NCI-H128 (cell line): ENCODE results near the gene BABAM2.
"Not testable (repeated sequence)": the region's sequence is repeated elsewhere in the genome, so short reads cannot be mapped to it uniquely, and the experiment has no call there.

Experiments used
- DNase-seq: peaks from one replicate; lab custom pipeline; 2025; ENCODE audit not compliant: unreplicated experiment; lab: John Stamatoyannopoulos, UW

Gene BABAM2

DNA sequence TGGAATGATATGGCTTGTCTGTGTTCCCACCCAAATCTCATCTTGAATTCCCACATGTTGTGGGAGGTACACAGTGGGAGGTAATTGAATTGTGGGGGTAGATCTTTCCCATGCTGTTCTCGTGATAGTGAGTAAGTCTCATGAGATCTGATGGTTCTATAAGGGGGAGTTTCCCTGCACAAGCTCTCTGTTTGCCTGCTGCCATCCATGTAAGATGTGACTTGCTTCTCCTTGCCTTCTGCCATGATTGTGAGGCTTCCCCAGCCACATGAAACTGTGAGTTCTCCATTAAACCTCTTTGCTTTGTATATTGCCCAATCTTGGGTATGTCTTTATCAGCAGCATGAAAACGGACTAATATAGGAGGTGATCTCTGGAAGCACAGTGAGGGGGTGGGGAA is 78.4 kb downstream of the BABAM2 start:
- not testable (repeated sequence) for DNase-seq

- DNase-seq = no peak
Measured at GRCh38 chr2:27972311-27972710, 81.8 kb downstream of the BABAM2 start.

GRCh38 chr2:27973592-27973991 is 83.1 kb downstream of the BABAM2 start:
- DNase-seq = no peak

DNA sequence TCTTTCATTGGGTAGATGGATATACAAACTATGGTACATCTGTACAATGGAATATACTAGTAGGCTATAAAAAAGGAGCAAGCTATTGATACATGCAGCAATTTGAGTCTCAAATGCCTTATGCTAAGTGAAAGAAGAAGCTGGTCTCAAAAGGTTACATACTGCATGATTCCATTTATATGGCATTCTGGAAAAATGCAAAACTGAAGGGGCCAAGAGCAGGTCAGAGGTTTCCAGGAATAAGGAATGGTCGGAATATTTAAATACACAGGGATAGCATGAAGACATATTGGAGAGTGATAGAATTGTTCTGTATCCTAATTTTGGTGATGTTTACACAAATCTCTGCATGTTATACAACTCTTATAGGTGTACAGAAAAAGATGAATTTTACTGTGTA is 85.8 kb downstream of the BABAM2 start:
- no peak for DNase-seq

DNA sequence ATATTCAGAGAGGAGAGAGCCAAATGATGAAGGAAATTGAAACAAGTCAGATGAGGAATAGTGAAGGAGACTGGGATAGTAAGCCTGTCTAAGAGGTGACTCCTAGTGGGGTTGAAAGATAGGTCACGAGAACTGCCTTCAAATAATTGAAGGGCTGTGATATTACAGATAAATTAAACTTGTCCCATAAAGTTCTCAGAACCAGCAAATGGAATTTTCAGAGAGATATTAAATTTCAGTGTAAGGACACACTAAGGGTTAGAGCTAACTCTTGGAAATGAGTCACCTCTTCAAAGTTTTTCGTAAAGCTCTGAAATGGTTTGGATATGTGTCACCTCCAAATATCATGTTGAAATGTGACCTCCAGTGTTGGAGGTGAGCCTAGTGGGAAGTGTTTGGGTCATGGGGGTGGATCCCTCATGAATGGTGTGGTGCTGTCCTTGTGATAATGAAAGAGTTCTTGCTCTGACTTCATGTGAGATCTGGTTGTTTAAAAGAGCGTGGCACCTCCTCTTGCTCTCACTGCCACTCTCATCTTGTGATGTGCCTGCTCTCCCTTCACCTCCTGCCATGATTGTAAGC is 87.3 kb downstream of the BABAM2 start:
- no peak for DNase-seq

- not testable (repeated sequence) for DNase-seq
Measured at GRCh38 chr2:27978761-27979160, 88.2 kb downstream of the BABAM2 start.

GRCh38 chr2:27980242-27980641 is 89.7 kb downstream of the BABAM2 start:
- no peak for DNase-seq

DNA sequence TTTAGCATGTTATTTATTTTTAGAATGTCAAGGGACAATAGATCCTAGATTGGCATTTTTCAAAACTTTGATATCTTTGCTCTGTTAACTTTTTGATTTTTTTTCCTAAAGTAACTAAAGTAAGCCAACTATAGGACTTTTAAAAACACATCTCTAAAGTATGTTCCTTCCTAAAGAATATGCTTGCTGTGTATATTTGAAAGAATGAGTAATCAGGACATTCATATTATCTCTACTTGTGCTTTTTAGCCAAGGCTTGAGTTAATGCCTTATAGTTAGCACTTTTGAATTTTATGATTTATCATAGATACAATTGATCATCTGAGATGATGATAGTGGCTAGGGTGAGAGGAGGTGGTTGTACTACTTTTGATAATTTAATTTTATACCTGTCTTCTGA is 93.6 kb downstream of the BABAM2 start:
- no peak for DNase-seq

GRCh38 chr2:27988306-27988705 is 97.8 kb downstream of the BABAM2 start:
- no peak for DNase-seq

- no peak for DNase-seq
Measured at GRCh38 chr2:27988718-27989117, 98.2 kb downstream of the BABAM2 start.

- DNase-seq = no peak
Measured at GRCh38 chr2:27989149-27989548, 98.6 kb downstream of the BABAM2 start.

DNA sequence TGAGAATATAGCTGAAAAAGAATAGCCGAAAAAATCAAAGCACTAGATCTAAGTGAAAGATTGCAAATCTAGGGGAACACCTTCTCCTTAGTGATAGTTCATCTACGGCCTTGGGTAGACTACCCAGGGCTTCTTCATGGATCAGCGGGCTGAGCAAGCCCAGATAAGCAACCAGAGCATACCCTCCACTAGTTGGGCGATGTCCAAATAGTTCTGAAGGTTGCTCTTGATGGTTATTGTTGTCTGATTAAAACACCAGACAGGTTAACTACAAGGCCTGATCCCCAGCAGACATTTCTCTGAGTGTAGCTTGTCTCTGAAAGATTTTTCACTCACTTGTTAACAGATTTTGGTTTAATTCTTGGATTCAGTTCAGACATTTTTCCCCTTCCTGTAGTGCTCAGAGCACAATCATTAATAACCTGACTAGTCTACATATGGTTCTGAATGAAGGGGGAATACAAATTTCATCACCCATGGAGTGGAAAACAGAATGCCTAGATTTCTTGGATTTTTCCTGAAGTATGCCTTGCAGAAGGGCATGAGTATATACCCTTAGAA is 99.6 kb downstream of the BABAM2 start:
- DNase-seq = no peak

GRCh38 chr2:27991146-27991545 is 100.6 kb downstream of the BABAM2 start:
- no peak for DNase-seq

DNA sequence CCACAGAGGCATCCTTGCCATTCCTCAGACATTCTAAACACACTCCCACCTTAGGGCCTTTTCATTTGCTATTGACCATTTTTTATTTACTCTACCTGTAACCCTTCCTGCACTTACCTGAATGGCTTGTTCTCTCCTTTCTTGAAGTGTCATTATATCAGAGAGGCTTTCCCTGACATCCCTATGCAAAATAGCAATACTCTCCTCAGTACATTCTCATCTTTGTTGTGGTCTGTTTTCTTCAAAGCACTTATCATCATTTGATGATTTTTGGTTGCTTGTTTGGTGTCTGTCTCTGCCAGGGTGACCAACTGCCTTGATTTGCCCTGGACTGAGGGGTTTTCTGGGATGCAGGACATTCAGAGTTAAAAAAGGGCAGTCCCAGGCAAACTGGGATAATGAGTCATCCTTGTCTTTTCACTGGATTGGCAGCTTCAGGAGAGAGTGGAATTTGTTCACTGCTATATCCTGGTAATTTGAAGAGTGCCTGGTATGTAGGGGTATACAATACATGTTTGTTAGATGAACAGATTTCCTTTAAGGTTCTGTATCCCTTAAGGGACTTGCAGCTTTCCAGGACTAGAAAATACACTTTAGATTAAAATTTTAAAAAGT is 102.4 kb downstream of the BABAM2 start:
- no peak for DNase-seq

- DNase-seq = no peak
Measured at GRCh38 chr2:27993402-27993787, 102.9 kb downstream of the BABAM2 start.

DNA sequence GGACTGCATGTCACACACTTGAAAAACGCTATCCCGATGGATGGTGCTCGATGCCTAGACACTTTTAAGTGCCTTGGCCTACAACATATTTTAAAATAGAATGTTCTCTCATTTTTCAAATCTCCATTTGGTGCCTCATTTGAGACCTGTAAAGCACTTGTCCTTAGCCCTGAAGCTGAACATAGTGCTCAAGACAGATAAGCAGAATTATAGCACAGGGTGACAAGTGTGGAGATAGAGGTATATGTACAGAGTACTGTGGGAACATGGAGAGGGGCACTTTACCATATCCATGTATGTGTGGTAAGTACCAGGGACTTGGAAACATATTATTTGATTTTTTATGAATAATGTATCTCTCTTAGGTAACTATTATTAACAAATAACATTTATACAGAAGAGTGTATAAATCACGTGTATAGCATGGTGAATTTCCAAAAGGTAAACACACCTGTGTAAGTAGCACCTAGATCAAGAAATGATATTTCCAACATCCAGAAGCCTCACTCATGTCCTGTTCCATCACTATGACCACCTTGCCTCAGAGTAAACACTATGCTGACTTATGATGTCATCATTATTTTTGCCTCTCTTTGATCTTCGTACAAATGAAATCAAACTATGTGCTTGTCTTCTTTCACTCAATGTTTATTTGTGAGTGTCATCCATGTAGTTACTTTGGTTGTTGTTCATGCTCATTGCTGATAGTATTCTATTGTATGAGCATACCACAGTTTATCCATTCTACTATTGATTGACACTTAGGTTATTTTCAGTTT is 103.6 kb downstream of the BABAM2 start:
- DNase-seq = no peak

GRCh38 chr2:27996156-27996922 is 105.8 kb downstream of the BABAM2 start:
- DNase-seq = no peak

DNA sequence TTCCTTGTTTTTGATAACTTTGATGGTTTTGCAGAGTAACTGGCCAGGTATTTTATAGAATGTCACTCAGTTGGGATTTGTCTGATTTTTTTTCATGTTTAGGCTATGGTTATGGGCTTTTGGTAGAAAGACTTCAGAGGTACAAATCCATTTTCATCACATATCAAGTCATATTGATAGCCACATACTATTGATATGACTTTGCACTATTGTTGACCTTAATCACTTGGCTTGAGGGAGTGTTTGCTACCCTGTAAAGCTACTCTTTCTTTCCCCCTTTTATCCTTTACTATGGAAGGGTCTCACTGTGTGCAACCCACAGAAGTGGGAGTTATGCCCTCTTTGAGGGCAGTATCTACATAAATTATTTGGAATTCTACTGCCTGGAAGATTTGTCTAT is 109.8 kb downstream of the BABAM2 start:
- DNase-seq = no peak

GRCh38 chr2:28002181-28002580 is 111.7 kb downstream of the BABAM2 start:
- no peak for DNase-seq

DNA sequence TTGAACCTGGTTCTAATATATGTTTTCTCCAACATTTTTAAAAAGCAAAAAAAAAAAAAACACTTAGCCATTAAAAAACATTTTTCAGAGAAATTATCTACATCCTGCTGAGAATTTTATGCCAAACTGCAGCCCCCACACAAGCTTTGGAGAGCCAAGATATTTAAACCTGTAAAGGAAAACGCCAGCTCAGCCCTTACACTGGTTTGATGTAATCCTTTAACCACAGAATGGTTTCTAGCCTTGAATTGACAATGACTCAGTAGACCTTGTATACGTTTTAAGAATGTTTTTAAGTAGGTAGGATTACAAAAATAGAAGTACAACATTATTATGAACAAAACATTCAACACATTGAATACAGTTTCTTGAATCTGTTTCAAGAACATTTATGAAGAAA is 113.6 kb downstream of the BABAM2 start:
- DNase-seq = no peak

GRCh38 chr2:28009732-28010131 is 119.2 kb downstream of the BABAM2 start:
- no peak for DNase-seq
